Activated effector memory CD4-positive, alpha-beta T cell treated with Interleukin-2 at 50 U/mL for 16 hours (primary cell): Measurements from ENCODE around the gene WIF1.

ENCODE experiments used
- DNase-seq: peaks from one replicate; pipeline ENCODE4 v3.0.0-alpha.2; 2020

Gene WIF1

GRCh38 chr12:65019696-65020234 is 101.3 kb downstream of the WIF1 start:
- DNase-seq: no peak

GRCh38 chr12:65016881-65017650 is 104.0 kb downstream of the WIF1 start:
- no peak for DNase-seq

GRCh38 chr12:65015850-65016249 is 105.3 kb downstream of the WIF1 start:
- DNase-seq: no peak

GRCh38 chr12:65014504-65015271 is 106.4 kb downstream of the WIF1 start:
- no peak for DNase-seq

- DNase-seq: no peak
Measured at GRCh38 chr12:65010437-65010836, 110.7 kb downstream of the WIF1 start.

GRCh38 chr12:65005716-65006115 is 115.4 kb downstream of the WIF1 start:
- DNase-seq: no peak

GRCh38 chr12:65004270-65004669 is 116.8 kb downstream of the WIF1 start:
- DNase-seq: no peak
